OCI-LY7 (cell line): ENCODE data around the gene CYP27C1.

Experiments used
- CTCF ChIP-seq: fragments of 200-600 bp; sonication (generic); conservative IDR thresholded peaks from 2 replicates; pipeline ENCODE4 v1.5.1; 2014; ENCODE audit warnings: mild to moderate bottlenecking, antibody characterized with exemption, low read length, moderate library complexity, mixed read lengths
- EZH2phosphoT487 ChIP-seq: fragments of 200-600 bp; sonication (generic); IDR thresholded peaks from 2 replicates; pipeline ENCODE4 v1.6.1; 2018; ENCODE audit warnings: low read depth, borderline replicate concordance, mild to moderate bottlenecking, mixed run types, antibody characterized with exemption, low read length, moderate library complexity, mixed read lengths

DNA sequence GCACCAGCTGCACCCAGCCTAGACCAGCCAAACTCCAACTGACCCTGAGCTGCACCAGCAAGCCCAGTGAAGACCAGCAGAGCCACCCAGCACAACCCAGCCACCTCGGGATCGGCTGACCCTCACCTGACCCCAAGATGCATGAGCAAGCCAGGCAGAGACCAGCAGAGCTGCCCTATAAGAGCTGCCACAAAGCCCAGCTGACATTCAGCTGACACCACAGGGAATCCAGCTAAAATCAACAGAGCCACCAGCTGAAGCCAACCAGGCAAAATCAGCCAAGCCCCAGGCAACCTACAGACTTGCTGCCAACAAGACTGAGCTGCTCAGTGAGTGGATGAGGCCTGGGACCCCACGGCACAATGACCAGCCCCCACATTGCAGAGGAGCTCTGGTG lies 54.6 kb downstream of the CYP27C1 start:
- TF ChIP-seq CTCF: no peak
- no peak for TF ChIP-seq EZH2phosphoT487
